Muscle of back (tissue), 11 donors: ENCODE data around the gene SPATA2. TPM values are rescaled to one million over a fixed set of nuclear protein-coding genes. Genes with fewer than 3 reads are reported as not detected.

Source experiments
- DNase-seq, 3 donors: peaks; one replicate each; pipeline versions ENCODE4 v3.0.0 to v3.0.0-alpha.2; 2013
- polyA plus RNA-seq, 10 donors: library from polyadenylated mRNA; unstranded; fragments of 120-200 nt; gene quantifications; one replicate each; pipeline ENCODE4 v1.2.1, GENCODE V29; 2013; ENCODE audit not compliant: insufficient read length in 10 of 10

Gene SPATA2
- polyA plus RNA-seq, 10 donors, result 4.7 to 6.7 (median 5.4) TPM

- peak in 1 of 3 donors; percentile 21 for DNase-seq
Measured at GRCh38 chr20:49937027-49937929, 21.9 kb upstream of the SPATA2 start.

GRCh38 chr20:49936153-49937026, 21.1 kb upstream of the SPATA2 start, which contains the start of gene RNF114:
TSS of gene RNF114 (plus strand) at chr20:49936397. CDS start at chr20:49936413, 16 bp downstream.
- DNase-seq, result peak; percentile 92 to 96 (median 95)

DNA sequence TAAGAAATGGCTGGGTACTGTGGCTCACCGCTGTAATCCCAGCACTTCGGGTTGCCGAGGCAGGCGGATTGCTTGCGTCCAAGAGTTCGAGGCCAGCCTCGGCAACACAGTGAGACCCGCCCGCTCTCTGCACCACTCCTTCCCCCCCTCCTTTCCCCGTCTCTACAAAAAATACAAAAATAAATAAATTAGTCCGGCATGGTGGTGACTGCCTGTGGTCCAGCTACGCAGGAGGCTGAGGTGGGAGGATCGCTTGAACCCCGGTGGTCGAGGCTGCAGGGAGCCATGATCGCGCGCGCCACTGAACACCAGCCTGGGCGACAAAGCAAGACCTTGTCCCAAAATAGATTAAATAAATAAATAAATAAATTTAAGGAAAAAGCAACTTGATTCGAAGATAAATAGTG, 20.4 kb upstream of the SPATA2 start:
- DNase-seq, result no peak

DNA sequence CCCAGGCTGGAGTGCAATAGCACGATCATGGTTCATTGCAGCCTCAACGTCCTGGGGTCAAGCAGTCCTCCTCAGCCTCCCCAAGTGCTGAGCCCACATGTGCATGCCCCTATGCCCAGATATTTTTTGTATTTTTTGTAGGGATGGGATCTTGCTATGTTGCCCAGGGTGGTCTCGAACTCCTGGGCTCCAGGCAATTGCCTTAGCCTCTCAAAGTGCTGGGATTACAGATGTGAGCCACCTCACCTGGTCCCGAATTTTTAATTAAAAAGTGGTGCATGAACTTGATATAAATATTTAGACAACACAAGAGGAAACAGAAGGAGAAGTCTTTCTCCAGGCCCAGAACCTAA, 13.8 kb upstream of the SPATA2 start:
- no peak for DNase-seq

- DNase-seq, result peak; percentile 68 to 88 (median 82)
Measured at GRCh38 chr20:49928411-49929141, 13.2 kb upstream of the SPATA2 start.

DNA sequence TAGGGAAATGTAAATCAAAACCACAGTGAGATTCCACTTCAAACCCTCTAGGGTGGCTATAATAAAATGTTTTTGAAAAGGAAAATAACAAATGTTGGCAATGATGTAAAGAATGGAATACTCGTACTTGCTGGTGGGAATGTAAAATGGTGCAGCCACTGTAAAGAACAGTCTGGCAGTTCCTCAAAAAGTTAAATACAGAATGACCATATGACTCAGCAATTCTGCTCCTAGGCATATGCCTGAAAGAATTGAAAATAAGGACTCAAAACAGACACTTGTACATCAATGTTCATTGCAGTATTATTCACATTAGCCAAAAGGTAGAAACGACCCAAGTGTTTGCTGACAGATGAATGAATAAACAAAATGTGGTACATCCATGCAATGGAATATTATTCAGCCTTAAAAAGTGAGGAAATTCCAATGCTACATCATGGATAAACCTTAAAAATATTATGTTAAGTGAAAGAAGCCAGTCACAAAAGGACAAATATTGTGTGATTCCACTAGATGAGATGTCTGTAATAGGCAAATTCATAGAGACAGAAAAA, 10.6 kb upstream of the SPATA2 start:
- no peak for DNase-seq

- DNase-seq, result no peak
Measured at GRCh38 chr20:49924247-49924646, 8.9 kb upstream of the SPATA2 start.

GRCh38 chr20:49919461-49919860, 4.1 kb upstream of the SPATA2 start:
- no peak for DNase-seq

GRCh38 chr20:49919009-49919408, 3.7 kb upstream of the SPATA2 start:
- no peak for DNase-seq

DNA sequence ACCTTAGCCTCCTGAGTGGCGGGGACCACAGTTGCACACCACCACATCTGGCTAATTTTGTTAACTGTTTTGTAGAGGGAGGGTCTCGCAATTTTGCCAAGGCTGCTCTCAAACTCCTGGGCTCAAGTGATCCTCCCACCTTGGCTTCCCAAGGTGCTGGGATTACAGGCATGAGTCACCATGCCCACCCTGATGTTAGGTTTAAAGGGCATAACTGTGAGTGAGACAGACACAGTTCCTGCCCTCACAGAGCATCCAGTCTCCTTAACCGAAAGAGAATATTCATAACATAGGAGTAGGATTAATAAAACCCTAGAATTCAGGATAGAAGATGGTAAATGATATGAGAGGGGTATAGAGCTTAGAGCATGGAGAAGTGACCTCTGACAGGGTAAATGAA, 3.1 kb upstream of the SPATA2 start:
- DNase-seq, result no peak

GRCh38 chr20:49916146-49917002, 1.0 kb upstream of the SPATA2 start:
- DNase-seq, result no peak

DNA sequence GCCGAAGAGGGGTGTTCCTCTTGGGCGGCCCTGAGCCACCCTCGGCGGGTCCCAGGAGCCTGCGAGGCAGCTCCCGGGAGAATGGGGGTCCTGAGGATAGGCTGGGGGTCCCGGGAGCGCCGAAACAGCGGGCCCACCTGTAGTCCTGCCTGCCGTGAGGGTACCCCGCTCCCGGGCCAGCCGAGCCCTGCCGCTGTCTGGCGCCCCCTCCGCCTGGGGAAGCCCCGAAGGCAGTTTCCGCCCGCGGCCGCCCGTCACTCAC, 280 bp downstream of the SPATA2 start:
- no peak for DNase-seq

DNA sequence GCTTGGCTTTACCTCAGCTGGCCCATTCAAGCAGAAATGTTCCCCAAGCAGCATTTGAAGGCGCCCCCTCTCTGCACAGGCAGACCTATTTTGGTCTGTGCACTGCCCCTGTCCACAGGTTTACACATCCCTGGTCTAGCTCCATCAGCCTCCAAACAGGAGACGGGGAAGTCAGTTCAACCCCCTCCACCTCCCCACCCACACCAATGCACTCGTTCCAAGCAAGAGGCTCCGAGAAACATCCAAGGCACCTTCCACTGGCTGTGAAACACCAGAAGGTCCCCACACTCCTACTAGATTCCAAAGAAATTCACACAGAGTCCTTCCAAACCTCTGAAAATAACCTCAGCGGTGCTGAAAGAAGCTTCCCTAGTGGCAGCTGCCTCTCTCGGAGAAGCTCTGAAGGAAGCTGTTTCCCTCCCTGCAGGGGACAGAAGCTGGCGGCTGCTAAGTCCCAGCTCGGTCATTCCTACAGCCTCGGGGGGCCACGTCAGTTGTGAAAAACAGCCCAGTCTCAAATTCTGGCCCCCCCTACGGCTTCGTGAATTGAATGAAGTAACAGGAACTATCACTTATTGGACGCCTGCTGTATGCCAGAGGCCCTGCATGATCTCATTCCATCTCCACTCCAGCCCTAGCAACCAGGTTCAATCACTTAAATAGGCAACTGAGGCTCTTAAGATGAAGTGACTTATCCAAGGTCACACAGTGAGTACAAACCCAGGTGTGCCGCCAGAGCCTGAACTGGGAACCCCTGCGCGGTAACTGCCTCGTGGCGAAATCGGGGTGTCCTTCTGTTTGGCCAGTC, 815 bp downstream of the SPATA2 start:
- DNase-seq, result no peak

- DNase-seq, result no peak
Measured at GRCh38 chr20:49913399-49914047, 1.8 kb downstream of the SPATA2 start.

- no peak for DNase-seq
Measured at GRCh38 chr20:49910340-49910706, 5.0 kb downstream of the SPATA2 start.

GRCh38 chr20:49909499-49910339, 5.6 kb downstream of the SPATA2 start:
- no peak for DNase-seq

DNA sequence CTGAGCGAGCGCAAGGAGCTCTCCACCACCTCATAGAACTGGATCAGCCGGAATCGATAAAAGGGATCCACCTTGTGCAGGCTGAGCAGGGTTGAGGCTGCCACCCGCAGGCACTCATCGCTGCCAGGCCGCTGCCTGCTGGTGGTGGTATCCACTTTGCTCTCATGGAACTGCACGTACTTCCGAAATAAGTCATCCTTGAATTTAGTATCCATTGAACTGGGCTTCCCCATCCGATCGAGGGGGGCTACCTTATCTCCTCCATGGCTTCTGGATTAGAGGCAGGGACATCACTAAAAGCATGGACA, 7.1 kb downstream of the SPATA2 start:
- no peak for DNase-seq

DNA sequence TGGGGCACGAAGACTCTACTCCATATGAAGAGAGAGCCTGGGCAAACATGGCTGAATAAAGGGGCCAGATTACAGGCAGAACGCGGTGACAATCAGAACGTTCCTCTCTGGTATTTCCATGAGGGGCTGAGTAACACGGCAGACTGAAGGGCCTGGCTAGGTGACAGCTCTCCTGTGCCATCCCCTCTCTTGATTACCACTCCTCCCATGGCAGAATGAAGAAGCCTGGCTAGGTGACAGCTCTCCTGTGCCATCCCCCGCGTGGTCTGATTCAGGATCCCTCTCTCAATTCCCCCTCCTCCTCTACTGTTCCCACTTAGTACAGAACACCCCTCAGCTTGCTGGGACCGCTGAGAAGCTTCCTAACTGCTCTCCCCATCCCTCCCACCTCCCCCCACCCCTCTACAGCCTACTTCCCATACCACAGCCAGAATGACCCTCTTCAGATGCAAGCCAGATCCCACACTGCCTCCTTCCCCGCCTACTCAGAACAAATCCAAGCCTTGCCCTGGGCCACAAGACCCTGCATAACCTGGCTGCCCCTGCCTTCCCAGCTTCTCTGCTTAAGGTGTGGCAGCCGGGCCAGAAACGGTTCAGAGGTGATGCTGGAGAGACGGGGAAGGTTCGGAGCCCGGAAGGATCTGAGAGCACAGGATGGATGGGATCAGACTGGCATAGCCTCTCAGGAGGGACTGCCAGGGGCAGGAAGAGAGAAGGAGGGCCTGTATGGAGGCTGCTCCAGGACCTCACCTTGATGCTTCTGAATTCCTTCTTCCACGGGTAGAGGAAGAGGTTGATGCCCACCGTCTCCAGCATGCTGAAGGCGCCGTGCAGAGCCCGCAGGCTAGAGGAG, 7.7 kb downstream of the SPATA2 start:
- no peak for DNase-seq
